Measurements from ENCODE around the gene PCF11. TPM values are rescaled to one million over a fixed set of nuclear protein-coding genes. Genes with fewer than 3 reads are reported as not detected.
A peak's percentile ranks its signal among the peaks of the same experiment; 100 is the strongest.

Gene PCF11
- total RNA-seq, 4 donors from 2014 or later: 77.2 to 168 (median 112) TPM

DNA sequence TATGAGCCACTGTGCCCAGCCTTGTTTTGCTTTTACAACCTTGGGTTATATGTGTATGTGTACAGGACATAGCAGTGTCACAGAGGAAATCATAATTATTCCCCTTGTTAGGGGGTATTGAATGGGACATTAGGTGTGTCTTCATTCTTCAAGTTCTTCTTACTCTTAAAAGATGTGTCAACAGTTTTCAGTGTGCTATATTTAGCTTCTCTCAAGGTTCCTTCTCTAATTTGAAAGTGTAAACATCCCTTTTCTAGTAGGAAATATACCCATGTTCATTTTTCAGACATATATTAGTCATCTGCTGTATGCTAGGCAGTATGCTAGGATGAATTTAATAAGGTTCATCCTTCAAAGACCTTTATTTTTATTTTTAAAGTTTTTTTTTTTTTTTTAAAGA, 17.1 kb downstream of the PCF11 start:
- Histone ChIP-seq H3K27ac (peak overlapping the region in 1 of 3 donors; percentile 1), H3K4me3 (replicated peaks in 1 of 3) (no peak overlapping the region), H3K36me3 (peaks cover 20 to 28% of the 10 kb centered on the region in 2 donors), H3K4me1 (peaks cover 36 to 53% of the 10 kb centered on the region in 2 donors), H3K9me3 (no peaks in the 10 kb centered on the region), H3K27me3 (no peaks in the 10 kb centered on the region)
- TF ChIP-seq, protein P1, sequence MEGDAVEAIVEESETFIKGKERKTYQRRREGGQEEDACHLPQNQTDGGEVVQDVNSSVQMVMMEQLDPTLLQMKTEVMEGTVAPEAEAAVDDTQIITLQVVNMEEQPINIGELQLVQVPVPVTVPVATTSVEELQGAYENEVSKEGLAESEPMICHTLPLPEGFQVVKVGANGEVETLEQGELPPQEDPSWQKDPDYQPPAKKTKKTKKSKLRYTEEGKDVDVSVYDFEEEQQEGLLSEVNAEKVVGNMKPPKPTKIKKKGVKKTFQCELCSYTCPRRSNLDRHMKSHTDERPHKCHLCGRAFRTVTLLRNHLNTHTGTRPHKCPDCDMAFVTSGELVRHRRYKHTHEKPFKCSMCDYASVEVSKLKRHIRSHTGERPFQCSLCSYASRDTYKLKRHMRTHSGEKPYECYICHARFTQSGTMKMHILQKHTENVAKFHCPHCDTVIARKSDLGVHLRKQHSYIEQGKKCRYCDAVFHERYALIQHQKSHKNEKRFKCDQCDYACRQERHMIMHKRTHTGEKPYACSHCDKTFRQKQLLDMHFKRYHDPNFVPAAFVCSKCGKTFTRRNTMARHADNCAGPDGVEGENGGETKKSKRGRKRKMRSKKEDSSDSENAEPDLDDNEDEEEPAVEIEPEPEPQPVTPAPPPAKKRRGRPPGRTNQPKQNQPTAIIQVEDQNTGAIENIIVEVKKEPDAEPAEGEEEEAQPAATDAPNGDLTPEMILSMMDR (IDR thresholded peaks at IDR 0.05): no peak
- no peak for TF ChIP-seq POLR2A (IDR thresholded peaks at IDR 0.05)
- intact Hi-C loops (cut with DNase I): loop anchor here (10.0 kb wide), 1 partner anchor 111 kb away; the partner anchor contains the start of gene CCDC90B
- DNase-seq: no peak

DNA sequence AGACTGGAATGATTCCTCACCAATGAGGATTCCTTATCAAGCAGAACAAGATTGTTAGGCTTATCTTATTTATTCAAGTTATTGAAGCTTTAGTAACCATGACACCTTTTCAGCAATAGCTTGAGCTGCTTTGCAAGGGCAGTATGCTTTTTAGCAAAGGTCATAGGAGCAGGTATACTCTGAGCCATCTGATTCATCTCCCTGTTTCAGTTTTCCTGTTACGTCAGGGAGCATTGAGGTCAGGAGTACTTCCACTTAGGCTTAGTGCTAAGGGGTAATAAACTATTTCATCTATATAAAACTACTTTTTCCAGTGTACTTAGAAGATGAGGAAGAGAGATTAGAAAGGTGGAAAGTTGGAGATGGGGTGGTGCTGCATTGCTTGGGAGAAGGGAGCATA, 18.9 kb downstream of the PCF11 start:
- peaks cover 25 to 38% of the 10 kb centered on the region in 2 donors for H3K4me1 ChIP-seq
- DNase-seq: no peak
- intact Hi-C loops (cut with DNase I): loop anchor here (10.0 kb wide), 1 partner anchor 109 kb away; the partner anchor contains the start of gene CCDC90B
- H3K27me3 ChIP-seq: no peaks in the 10 kb centered on the region
- no peak overlapping the region for H3K27ac ChIP-seq
- no peak overlapping the region for H3K4me3 ChIP-seq (replicated peaks in 1 of 3)
- WGBS, 2 donors: 88 to 96% methylated on average over 1 of the region's 1 CpG
- H3K9me3 ChIP-seq: no peaks in the 10 kb centered on the region
- H3K36me3 ChIP-seq: peaks cover 30 to 34% of the 10 kb centered on the region in 2 donors
- no peak for TF ChIP-seq POLR2A (IDR thresholded peaks at IDR 0.05)
- TF ChIP-seq, protein P1 (IDR thresholded peaks at IDR 0.05): no peak

DNA sequence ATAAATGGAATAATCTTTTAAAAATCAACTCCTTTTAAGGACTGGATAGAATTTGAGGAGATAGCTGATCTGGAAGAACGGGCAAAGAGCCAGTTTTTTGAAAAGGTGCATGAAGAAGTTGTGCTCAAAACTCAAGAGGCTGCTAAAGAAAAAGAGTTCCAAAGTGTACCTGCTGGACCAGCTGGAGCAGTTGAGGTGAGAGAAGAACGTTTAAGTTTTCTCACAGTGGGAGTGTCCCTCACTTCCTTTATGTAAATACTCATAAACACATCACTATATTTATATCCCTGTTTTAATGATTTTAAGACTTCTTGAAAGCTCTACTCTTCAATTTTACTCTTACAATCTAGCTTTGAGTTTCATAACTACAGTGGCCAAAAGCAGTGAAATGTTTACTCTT, 24.9 kb downstream of the PCF11 start:
- 24 to 26% methylated on average over 2 of the region's 2 CpGs for WGBS, 2 donors
- Histone ChIP-seq H3K27me3 (no peaks in the 10 kb centered on the region), H3K4me1 (no peaks in the 10 kb centered on the region), H3K27ac (peak overlapping the region in 1 of 3 donors; percentile 25), H3K4me3 (replicated peaks in 1 of 3) (no peak overlapping the region), H3K9me3 (no peaks in the 10 kb centered on the region), H3K36me3 (peaks cover 52 to 63% of the 10 kb centered on the region in 2 donors)
- TF ChIP-seq, protein P1 (IDR thresholded peaks at IDR 0.05): no peak
- no peak for TF ChIP-seq POLR2A (IDR thresholded peaks at IDR 0.05)
- intact Hi-C loops (cut with DNase I): no loop called here
- DNase-seq: peak; percentile 37 to 50

DNA sequence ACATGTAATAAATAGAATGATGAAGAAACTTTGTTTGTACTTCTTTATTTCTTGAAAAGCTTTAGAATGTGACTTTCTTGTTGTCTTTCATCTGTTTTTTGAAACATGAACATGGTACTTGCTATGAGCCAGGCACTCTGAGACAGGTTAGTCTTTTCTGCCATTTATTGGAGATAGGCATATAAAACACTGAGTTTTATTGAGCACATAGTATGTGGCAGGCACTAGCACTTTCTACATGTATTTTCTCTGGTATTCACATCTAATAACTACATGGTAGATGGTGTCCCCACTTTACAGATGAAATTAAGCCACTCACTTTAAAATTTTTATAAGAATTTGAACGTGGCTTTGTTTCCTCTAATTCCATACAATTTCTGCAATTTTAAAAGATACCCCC, 28.8 kb downstream of the PCF11 start:
- H3K4me1 ChIP-seq: no peaks in the 10 kb centered on the region
- peaks cover 34 to 43% of the 10 kb centered on the region in 2 donors for H3K36me3 ChIP-seq
- no peak overlapping the region for H3K4me3 ChIP-seq (replicated peaks in 1 of 3)
- TF ChIP-seq, protein P1 (IDR thresholded peaks at IDR 0.05): no peak
- TF ChIP-seq POLR2A (IDR thresholded peaks at IDR 0.05): no peak
- no peaks in the 10 kb centered on the region for H3K27me3 ChIP-seq
- H3K9me3 ChIP-seq: no peaks in the 10 kb centered on the region
- no peak overlapping the region for H3K27ac ChIP-seq
- WGBS, 2 donors: 86 to 100% methylated on average over 1 of the region's 1 CpG
- intact Hi-C loops (cut with DNase I): no loop called here
- no peak for DNase-seq

DNA sequence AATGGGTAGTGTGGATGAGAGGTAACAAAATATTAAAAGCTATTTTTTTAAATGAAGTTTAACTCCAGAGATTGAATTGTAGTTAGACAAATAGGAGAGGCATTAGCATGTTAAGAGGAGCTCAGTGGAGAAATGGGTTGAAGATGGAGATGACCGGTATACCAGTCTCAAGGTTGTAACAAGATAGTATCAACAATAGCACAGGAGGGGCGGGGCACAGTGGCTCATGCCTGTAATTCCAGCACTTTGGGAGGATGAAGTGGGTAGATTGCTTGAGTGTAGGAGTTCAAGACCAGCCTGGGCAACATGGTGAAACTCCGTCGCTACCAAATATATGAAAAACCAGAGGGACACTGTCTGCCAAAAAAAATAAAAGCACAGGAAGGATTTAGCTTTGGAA, 30.5 kb downstream of the PCF11 start:
- Histone ChIP-seq H3K9me3 (no peaks in the 10 kb centered on the region), H3K27ac (no peak overlapping the region), H3K4me3 (replicated peaks in 1 of 3) (no peak overlapping the region), H3K4me1 (peaks cover 5 to 7% of the 10 kb centered on the region in 2 donors), H3K27me3 (no peaks in the 10 kb centered on the region), H3K36me3 (peaks cover 40 to 45% of the 10 kb centered on the region in 2 donors)
- WGBS, 2 donors: 96 to 97% methylated on average over 4 of the region's 4 CpGs
- DNase-seq: no peak
- no peak for TF ChIP-seq POLR2A (IDR thresholded peaks at IDR 0.05)
- TF ChIP-seq, protein P1 (IDR thresholded peaks at IDR 0.05): no peak
- intact Hi-C loops (cut with DNase I): no loop called here

All from thyroid gland (tissue), 4 donors.